Kidney glomerular epithelial cell (primary cell): ENCODE results near the gene MAD2L1.
"Not testable (repeated sequence)": the region's sequence is repeated elsewhere in the genome, so short reads cannot be mapped to it uniquely, and the experiment has no call there.

Source experiments
- DNase-seq: peaks from one replicate; lab custom pipeline; 2025; lab: John Stamatoyannopoulos, UW

The MAD2L1 gene

DNA sequence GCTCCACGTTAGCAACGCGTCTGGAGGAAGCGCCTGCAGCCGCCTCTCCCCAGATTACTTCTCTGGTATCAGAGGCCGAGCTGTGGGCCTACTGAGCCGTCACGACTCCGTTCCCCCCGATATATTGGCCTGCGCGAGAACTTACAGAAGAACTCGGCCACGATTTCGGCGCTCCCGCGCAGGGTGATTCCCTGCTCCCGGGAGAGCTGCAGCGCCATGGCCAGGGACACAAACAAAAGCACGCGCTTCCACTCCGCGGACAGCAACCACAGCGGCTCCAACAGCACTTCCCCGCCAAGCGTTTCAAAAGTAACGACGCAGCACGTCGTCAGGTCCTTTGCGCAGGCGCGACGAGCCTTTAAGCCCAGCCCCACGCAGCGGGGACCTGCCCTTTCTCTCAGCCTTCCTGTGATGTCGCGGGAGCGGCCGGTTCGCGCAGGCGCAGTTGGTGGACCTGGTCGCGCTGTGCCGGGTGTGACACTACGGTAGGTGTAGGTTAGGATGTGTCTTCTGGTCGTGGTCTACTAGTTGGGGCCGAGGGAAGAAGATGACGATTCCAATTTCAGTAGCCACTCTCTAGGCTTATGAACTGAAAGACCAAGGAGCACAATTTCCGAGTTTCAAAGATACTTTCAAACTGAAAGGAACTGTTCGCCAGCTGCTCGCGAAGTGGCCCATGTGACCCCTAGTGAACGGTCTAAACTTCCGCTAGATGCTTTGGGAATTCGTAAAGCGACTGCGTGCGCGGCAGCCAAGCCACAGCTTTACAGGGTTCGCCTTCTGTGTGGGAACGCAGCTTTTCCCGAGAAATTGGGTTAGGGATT, at the start of gene MAD2L1:
Gene MAD2L1, minus strand, starts transcription at position 332 of the 824 bp plus-strand sequence. Its CDS starts 114 bp downstream, at position 218.
- peak; percentile 96 for DNase-seq

DNA sequence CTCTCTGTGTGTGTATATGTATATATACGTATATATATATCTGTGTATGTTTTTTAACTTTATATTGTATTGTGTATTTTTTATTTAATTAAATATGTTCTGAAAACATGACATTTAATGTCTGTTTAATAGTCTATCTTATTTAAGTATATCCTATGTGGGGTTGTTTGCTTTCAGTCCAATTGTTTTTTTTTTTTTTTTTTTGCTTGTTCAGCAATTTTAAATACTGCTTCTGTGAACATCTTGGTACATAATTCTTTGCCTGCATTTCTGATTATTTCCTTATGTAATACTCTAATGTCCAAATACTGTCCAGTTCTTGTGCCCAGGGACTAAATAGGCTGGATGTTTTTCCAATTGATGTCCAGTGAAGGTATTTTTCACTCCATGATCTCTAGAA, 45.1 kb upstream of the MAD2L1 start:
- DNase-seq, result no peak

DNA sequence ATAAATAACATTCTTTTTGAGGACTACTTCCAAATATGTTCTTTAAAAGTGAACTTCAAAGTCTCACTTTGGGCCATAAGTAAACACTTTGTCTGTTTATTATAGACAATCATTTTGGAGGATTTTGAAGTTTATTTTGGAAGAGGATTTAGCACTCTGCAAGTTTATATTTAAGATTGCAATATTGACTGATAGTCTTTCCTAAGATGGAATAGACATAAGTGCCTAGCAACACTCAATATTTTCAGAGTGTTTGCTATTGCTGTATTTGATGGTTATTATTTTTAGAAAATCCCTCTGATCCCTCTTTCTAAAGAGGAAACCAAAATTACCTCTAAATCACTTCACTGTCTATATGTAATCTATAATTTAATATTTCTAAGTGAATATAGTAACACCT, 42.8 kb upstream of the MAD2L1 start:
- no peak for DNase-seq

DNA sequence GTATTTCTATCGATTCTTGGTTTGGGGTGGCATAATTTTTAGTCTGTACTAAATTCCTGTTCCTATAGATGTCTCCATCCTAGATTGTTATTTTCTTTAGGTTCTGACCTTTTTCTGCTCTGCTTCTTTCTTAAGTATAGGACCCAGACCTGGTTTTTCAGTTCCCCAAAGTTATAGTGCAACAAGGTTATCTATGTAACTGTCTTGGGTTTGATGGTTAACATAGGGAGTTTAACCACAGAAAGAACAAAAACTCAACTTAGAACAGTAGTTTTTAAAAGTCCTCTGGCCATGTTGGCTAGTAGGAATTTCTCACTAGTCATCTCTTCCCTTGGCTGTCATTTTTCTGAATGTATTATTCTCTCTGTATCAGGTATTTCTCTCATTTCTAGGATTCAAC, 38.8 kb upstream of the MAD2L1 start:
- DNase-seq, result no peak

DNA sequence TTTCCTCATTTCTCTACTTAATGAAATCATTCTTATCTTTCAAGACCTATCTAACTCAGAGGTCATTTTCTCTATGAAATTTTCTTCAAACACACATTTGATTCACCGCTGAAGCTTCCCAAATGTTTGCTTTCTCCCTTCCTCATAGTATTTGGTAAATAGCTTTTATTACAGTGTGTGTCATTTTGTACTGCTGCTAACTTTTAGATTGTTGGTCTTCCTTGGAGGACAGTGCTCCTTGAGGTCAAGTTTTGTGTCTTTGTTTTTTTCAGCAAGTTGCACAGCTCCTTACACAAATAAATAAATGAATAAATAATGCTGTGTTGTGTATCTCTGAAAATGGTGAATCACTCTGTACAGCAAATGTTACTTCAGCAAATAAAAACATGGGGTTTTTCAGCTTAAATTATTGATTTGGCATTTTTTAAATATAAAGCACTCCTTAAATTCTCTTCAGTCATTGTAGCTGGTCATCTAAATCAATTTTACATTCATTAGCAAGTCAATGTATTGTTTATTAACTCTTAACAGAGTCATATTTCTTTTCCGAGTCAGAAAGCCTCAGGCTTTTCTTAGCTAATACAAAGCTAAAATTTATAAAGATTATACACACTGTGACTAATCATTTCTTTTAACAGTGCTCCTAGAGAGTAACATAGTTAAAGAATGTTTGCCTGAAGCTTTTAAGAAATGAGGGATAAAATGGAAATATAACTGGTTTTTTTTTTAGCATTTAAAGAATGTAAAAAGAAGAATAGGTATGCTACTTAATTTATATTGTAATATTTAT, 30.1 kb upstream of the MAD2L1 start:
- DNase-seq, result no peak

DNA sequence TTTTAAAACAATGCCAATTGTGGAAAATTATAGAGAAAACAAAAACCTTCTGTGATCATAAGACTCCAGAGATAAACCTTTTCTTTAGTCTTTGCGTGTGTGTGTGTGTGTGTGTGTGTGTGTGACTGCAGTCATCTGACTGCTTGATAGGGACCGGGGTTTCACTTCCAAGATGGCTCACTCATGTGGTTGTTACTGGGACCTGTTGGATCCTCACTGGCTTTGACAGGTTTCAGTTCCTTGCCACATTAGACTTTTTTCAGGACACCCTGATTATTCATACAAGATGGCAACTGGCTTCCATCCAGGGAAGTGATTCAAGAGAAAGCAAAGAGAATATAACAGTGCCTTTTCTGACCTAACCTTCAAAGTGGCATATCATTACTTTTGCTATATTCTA, 21.9 kb upstream of the MAD2L1 start:
- no peak for DNase-seq

DNA sequence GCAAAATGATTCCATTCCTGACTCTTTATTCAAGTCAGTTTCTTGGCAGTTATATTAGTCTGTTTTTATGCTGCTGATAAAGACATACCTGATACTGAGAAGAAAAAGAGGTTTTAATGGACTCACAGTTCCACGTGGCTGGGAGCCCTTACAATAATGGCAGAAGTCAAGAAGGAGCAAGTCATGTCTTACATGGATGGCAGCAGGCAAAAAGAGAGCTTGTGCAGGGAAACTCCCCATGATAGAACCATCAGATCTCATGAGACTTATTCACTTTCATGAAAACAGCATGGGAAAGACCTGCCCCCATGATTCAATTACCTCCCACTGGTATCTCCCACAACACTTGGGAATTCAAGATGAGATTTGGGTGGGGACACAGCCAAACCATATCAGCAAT, 21.4 kb upstream of the MAD2L1 start:
- not testable (repeated sequence) for DNase-seq

DNA sequence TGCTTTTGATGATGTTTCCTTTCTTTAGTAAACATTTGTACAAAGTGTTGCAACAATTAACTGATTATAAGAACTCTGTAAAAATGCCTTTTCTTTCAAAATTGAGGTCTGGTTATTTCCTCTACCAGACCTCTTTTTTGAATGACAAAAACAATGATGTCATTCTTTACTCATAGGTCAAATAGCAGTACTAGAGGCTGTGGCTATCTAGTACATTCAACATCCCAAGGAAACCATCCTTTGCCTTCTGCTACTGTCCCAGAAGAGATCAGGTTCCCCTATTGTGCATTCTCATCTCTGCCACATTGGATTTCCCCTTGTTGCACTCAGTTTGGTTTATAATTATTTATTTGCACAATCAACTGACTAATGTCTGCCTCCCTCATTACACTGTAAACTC, 19.1 kb upstream of the MAD2L1 start:
- DNase-seq, result no peak

DNA sequence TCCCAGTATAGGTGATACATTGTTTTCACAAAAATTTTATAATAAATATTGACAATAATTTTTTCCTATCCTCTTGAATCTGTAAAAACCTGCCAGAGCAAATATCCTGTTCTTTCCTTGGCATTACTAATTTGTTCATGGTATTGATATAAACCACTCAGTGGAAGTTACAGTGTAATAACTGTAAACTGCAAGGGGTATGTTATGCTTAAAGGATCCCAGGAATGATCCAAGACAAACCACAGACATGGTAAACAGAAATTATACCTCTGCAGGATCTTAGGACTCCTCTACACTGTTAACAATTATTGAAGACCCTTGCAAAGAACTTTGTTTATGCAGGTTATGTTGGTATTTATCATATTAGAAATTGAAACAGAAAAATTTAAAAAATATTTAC, 17.7 kb upstream of the MAD2L1 start:
- DNase-seq, result no peak

DNA sequence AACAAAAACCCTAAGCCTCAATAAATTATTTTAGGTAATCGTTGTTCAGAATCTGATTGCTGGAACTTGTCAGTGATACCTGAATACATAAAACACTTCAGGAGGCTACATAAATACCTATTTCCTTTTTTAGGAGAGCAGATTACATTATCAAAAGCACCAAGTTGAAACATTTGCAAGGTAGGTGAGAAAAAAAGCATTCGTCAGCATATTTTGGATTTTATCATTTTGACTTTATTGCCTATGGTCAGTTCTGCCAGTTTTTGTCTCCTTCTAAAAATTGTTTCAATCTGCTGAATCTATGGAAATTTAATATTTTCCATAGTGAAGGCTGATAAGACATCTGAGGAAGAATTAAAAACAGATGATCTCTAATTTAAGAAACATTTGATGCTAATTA, 16.5 kb upstream of the MAD2L1 start:
- DNase-seq, result no peak

DNA sequence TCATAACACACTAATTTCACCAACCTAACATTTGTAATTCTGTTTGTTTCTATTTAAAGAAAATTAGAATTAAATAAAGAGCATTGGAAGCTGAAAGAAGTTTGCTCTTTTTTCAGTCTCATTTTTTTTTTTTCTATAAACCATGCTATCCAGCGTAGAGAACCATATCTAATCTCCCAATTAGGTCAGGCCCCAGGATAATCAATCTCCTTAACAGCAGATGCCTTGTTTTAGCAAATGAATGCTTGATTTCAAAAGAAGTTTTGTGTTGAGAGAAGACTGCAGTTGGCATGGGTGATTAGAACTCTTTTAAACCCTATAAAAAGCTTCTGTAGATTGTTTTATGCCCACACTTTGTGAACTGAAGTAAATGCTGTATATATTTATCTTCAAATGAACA, 15.6 kb upstream of the MAD2L1 start:
- no peak for DNase-seq

DNA sequence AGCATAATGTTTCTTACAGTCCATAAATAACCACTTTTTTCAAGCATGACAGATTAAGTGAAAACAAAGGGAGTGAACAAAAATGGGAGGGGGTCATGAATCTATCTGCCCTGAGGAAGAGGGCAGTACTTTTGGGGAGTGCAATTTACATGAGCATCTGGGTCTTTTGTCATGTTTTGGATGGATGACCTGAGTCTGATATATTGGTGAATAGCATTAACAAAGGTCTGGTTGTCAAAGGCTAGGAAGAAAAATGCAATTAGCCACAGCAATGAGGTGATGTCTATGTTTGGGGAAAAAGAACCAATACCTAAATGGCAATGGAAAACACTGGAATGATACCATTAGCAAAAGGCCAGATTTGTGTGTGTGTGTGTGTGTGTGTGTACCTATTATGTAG, 15.1 kb upstream of the MAD2L1 start:
- DNase-seq, result no peak

DNA sequence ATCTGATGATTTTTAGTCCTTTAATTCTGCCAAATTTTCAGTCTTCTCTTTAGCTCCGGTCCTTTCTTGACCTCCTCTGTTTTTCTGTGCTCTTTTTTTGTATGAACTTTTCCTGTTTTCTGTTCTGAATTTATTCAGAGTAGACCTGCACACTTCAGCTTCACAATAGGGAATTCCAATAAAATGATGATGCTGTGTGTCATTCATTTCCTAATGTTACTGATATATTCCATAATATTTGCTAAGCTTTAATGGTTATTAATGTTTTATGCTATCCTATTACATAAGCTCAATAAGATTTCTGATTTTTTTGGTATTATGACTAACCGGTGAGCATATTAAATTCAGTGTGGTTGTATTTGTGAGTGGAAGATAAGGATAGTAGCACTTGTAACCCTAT, 13.9 kb upstream of the MAD2L1 start:
- no peak for DNase-seq

DNA sequence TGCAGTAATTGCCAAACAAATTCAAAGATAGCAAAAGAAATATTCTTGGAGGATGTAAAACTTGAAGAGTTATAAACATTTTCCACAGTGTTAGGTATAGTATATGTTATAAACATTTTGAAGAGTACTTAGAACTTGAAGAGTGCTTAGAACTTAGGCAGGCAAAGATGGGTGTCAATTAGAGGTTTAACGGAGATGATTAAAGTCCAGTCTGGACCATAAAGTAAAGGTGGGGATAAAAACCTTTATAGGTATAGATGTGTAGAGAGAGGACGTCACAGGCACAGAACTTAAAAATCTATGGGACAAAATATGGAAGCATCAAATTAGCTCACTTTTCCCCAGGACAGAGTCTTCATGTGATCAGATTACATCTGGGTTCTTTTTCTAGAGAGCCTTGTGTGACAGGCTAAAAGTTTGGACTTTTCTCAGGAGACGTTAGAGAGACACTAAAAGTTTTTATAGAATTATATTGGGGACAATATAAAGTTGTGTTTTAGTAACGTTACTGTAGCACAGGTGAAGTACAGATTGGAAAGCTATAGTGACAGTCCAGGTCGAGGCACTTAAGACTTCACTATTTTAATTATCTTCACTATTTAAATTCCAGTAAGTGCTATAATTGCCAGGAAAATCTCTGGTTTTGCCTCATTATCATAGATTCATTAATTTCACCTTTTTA, 13.3 kb upstream of the MAD2L1 start:
- DNase-seq, result no peak

DNA sequence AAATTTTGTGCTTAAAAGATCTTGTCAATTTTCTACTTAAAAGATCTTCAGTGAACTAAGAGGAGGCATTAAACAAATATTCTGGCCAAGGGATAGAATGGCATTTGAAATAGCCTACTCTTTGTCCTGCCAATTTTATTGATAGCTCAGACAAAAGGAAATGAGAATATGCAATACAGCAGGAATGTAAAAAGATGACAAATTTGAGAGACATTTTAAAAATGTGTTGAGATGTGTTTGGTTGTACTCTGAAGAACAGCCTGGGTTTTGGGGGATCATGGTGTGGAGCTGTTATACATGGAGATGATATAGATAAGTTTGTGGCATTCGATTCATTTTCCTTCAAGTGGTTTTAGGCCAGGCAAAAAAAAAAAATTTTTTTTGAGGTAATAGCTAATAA, 11.6 kb upstream of the MAD2L1 start:
- no peak for DNase-seq

DNA sequence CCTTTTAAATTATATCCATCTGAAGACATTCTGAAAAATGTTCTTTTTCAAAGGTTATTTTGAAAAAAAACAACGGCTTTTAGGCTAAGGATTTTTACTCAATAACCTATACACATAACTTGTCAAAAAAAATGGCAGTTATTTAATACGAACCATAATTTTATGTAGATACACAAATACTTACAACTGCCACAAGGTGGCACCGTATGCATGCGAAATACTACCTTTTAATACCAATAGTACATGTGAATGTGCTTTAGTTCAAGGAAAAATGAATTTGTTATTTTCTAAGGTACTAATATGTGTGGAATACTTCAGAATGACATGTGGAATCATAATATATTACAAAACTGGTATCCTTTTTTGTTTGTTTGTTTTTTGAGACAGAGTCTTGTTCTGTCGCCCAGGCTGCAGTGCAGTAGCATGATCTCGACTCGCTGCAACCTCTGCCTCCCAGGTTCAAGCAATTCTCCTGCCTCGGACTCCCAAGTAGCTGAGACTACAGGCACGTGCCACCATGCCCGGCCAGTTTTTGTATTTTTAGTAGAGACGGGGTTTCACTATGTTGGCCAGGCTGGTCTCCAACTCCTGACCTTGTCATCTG, 4.6 kb upstream of the MAD2L1 start:
- DNase-seq, result peak; percentile 58

DNA sequence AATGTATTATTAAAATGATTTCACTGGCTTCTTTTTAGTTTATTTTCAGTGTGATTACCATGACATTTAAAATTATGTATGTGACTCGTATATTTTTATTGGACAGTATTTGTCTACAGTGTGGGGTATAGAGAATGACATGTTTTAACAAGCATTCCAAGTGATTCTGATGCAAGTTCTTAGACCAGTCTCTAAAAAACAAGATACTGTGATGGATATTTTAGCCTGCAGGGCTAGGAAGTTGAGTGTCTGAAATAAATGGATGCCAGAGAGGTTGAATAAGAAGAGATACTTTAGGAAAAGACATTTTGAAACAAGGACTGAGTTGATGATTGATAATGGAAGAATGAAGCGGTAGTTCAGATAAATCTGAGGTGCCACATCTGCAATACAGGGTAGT, 3.5 kb upstream of the MAD2L1 start:
- DNase-seq, result no peak

DNA sequence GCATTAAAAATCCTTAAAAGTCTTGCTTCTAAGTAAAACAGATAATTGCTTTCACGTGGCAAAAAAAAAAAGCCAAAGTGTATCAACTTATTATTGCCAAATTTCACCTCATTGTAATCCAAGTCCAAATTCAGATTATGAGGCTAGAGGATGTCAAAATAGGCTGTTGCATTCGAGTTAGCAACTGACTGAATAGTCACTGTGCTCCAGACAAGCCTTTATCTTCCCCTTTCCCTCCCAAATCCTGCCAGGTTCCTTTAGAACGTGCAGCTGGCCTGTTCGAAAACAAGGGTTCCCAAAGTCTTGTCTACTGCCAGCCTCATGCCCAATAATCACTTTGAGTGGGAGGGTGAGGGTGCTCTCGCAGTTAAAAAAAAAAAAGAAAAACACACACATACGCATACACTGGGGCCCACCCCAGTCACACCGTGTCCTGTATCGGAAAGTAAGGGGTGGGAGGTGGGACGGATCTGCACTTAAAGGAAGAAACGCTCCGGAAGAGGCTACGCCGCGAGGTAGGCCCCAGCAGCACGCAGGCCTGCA, 603 bp downstream of the MAD2L1 start:
- no peak for DNase-seq

DNA sequence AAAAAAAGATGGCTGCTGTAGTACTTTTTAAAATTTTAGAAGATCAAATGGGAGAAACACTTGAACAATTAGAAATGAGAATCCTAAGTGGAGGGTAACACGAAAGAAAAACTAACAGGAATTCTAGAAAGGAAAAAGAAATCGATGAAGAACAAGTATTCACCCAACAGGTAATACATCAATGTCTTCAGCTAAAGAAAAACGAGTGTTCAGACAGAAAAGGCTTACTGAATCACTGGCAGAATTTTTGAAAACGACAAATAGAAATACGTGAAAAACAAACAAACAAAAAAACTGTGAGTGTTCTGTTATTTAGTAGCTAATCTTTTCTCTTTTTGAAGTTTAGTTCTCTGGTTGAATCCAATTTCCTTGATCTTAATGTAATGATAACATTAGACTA, 1.8 kb downstream of the MAD2L1 start:
- DNase-seq, result no peak

DNA sequence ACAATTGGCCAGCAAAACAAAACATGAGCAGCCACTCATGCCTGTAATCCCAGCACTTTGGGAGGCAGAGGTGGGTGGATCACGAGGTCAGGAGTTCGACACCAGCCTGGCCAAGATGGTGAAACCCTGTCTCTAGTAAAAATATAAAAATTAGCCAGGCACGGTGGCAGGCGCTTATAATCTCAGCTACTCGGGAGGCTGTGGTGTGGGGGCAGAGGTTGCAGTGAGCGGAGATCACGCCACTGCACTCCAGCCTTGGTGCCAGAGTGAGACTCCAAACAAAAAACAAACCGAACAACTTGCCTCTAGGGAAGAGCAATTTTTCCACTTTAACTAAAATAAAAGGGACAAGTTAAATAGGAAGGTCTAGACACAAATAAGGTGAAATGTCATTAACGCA, 2.9 kb downstream of the MAD2L1 start:
- not testable (repeated sequence) for DNase-seq

DNA sequence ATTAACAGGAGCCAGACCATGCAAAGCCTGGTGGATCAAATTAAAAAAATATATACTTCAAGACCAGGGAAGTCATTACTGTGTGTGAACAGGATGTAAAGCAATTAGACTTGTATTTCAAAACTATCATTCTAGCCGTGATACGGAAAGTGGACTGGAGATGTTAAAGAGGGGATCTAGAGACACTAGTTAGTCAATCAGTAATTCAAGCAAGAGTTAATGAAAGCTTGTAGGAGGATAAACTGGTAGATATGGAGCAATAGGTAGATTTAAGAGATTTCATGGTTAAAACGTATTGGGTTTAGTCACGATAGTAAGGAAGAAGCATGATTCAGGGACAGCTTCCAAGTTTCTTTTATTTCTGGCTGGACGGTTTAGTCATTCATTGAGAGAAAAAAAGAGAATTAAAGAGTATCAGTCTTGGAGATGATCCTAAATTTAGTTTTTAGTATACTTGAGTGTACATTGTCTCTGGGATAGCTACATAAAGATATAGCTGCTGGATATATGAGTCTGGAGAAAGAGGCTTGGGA, 3.9 kb downstream of the MAD2L1 start:
- no peak for DNase-seq

DNA sequence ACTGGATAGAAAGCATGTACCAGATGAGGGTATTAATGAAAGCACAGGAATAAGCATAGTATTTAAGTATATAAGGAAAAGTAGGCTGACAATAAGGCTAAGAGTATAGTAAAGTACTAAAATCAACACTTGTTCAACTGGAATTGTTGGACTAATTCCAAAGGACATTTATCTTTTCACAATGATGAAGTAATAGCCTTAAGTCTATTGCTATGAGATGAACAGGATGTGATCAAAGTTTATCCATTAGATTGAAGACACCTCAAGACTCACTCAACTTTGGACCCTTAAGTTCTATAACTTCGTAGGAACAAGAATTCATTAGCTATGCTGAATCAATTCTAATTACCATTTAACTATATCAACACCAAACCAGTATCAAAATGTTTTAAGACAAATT, 7.6 kb downstream of the MAD2L1 start:
- no peak for DNase-seq
